GM10248 (cell line): ENCODE results near the gene ACVR1C.

Source experiments
- CTCF ChIA-PET: fragments of 300-600 bp; sonication (Branson Sonifier 250); formaldehyde crosslinking; extraction: SDS; loops from one replicate; lab custom pipeline; 2021; ENCODE audit warnings: antibody characterized with exemption; lab: Yijun Ruan, JAX
- POLR2A ChIA-PET: fragments of 350-650 bp; sonication (Branson Sonifier 250); formaldehyde crosslinking; extraction: SDS; loops from one replicate; lab custom pipeline; 2020; ENCODE audit warnings: antibody characterized with exemption; lab: Yijun Ruan, JAX
- DNase-seq: peaks from one replicate; pipeline ENCODE4 v3.0.0; 2012; ENCODE audit errors: extremely low spot score
- TF ChIP-seq, protein P1 (sequence below): IDR thresholded peaks from 2 replicates; pipeline ENCODE4 v1.5.1; 2012; ENCODE audit warnings: mild to moderate bottlenecking, low read depth; ENCODE audit errors: extremely low read depth, missing control alignments, control extremely low read depth

The ACVR1C gene

DNA sequence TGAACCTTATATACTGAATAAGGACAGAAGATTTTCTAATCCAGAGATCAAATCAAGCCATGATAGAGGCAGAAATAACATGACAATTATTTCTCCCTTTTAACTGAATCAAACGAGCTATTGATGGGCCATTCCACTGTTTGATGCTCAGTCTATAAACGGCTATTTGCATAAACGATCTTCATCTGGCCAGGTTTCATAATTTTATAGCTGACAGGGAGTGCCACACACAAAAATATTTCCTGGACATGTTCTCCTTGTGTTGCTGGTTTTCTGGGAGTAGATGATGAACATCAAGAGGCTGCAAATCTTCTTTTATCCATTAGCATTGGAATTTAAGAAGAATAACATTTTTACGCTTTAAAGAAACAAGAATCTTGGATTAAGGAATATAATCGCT lies 63.1 kb downstream of the ACVR1C start:
- TF ChIP-seq, protein P1, sequence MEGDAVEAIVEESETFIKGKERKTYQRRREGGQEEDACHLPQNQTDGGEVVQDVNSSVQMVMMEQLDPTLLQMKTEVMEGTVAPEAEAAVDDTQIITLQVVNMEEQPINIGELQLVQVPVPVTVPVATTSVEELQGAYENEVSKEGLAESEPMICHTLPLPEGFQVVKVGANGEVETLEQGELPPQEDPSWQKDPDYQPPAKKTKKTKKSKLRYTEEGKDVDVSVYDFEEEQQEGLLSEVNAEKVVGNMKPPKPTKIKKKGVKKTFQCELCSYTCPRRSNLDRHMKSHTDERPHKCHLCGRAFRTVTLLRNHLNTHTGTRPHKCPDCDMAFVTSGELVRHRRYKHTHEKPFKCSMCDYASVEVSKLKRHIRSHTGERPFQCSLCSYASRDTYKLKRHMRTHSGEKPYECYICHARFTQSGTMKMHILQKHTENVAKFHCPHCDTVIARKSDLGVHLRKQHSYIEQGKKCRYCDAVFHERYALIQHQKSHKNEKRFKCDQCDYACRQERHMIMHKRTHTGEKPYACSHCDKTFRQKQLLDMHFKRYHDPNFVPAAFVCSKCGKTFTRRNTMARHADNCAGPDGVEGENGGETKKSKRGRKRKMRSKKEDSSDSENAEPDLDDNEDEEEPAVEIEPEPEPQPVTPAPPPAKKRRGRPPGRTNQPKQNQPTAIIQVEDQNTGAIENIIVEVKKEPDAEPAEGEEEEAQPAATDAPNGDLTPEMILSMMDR = no peak
- DNase-seq = no peak
- CTCF ChIA-PET = no interaction called here
- POLR2A ChIA-PET = no interaction called here

DNA sequence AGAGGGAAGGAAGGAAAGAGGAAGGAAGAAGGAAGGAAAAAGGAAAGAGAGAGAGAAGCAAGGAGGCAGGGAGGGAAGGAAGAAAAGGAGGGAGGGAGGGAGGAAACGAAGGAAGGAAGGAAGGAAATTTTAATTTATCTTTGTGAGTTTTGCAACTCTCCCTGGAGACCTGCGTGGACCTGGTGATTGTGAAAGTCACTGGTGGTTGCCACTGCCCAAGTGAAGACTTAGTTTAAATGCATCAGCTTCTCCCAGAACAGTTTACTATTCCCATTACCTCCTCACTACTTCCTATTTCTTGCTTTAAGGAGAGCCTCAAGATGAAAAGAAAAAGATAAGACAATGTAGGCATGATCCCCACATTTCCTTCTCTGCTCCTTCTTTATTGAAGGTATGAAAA lies 68.8 kb downstream of the ACVR1C start:
- no peak for DNase-seq
- POLR2A ChIA-PET = no interaction called here
- CTCF ChIA-PET = no interaction called here
- TF ChIP-seq, protein P1 = no peak

DNA sequence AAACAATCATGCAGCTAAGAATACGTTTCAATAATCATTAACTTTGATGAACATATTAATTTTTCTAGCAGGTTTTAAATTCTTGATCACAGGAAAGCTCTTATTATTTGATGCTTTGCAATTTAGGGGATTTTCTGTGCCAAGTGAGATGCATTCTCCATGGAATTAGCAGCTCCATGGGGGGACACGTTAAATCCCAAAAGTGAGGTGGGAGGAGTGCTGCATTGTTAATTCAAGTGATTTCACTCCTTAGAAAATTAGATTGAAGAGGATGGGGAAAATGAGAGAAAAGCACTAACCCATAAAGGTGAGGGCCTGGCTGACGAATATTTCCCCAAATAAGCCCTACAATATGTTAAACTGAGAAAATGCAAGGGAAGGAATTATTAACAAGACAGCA lies 69.2 kb downstream of the ACVR1C start:
- TF ChIP-seq, protein P1 = no peak
- CTCF ChIA-PET = interaction anchor here (1.8 kb wide), 1 partner anchor 14 kb away, joined by 4 read pairs; no protein-coding TSS in a partner anchor
- POLR2A ChIA-PET = no interaction called here

DNA sequence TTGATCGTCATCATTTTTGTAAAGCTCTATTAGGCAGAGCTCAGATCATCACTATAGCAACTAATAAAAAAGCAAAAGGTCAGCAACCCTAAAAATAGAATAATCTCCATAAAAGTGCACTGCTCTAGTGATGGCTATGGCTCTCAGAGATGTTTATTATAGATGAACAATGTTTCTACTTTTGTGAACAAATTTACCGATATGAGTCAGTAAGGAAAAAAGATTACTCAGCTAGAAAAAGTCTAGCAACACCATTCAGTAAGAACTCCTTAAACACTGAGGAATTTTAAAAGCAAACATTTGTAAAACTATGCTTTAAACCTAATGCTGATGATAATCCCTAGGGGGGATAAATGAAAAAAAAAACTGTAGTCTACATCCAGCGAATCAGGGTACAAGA lies 69.6 kb downstream of the ACVR1C start:
- TF ChIP-seq, protein P1 = no peak
- ChIA-PET CTCF (interaction anchor here (1.8 kb wide), 1 partner anchor 14 kb away, joined by 4 read pairs; no protein-coding TSS in a partner anchor), POLR2A (no interaction called here)
- no peak for DNase-seq

More for the DNA sequence above, 69.2 kb downstream of the ACVR1C start:
- no peak for DNase-seq

- CTCF ChIA-PET = interaction anchor here (1.4 to 1.8 kb wide), 2 partner anchors 12 to 36 kb away, joined by 3 to 4 read pairs; no protein-coding TSS in a partner anchor
- TF ChIP-seq, protein P1 = no peak
- DNase-seq = no peak
- POLR2A ChIA-PET = no interaction called here
These were observed 70.9 kb downstream of the ACVR1C start for GRCh38 chr2:157557770-157558169.

DNA sequence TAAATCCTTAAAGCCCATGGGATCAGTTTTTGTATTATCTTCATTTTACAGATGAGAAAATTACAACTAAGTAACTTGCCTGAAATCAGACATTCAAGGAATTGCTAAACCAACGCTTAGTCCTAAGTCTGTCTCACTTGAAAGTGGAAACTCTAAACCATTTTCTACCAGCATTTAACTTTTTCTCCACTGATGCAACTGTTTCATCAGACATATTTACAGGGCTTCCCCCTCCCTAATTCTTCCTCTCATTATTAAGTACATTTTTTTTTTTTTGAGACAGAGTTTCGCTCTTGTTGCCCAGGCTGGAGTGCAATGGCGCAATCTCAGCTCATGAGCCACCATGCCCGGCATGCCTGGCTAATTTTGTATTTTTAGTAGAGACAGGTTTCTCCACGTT lies 88.6 kb downstream of the ACVR1C start:
- ChIA-PET POLR2A (no interaction called here), CTCF (interaction anchor here (1.5 kb wide), 1 partner anchor 11 kb away, joined by 5 read pairs; no protein-coding TSS in a partner anchor)
- TF ChIP-seq, protein P1 = no peak
- no peak for DNase-seq
